Mesenchymal stem cell (in vitro differentiated cells and primary cell): ENCODE results near the gene PCDHB15.
"Not testable (repeated sequence)": the region's sequence is repeated elsewhere in the genome, so short reads cannot be mapped to it uniquely, and the experiment has no call there.

Experiments
- DNase-seq: peaks from one replicate; pipeline ENCODE4 v3.0.0-alpha.2; 2013
- H2AFZ ChIP-seq: one replicate; pipeline ENCODE4 v1.6.1; 2013; ENCODE audit warnings: low read depth, mild to moderate bottlenecking, control low read depth, inconsistent platforms, low read length, moderate library complexity
- H2AK5ac ChIP-seq: 2 replicates; pipeline ENCODE4 v1.6.1; 2013; ENCODE audit warnings: low read length, moderate library complexity, mild to moderate bottlenecking, inconsistent platforms; ENCODE audit not compliant: severe bottlenecking
- H2BK120ac ChIP-seq: one replicate; pipeline ENCODE4 v1.6.1; 2013; ENCODE audit warnings: low read depth, mild to moderate bottlenecking, inconsistent platforms, low read length, moderate library complexity
- H2BK12ac ChIP-seq, 2 experiments: one replicate each; pipeline ENCODE4 v1.6.1; 2013; ENCODE audit warnings: inconsistent platforms in 2 of 2, low read length in 2 of 2, mild to moderate bottlenecking in 2 of 2, moderate library complexity in 2 of 2, control low read depth in 1 of 2
- H2BK15ac ChIP-seq: one replicate; pipeline ENCODE4 v1.6.1; 2013; ENCODE audit warnings: mild to moderate bottlenecking, low read depth, inconsistent platforms; ENCODE audit not compliant: poor library complexity, severe bottlenecking
- H2BK5ac ChIP-seq: 2 replicates; pipeline ENCODE4 v1.6.1; 2013; ENCODE audit warnings: low read depth, mild to moderate bottlenecking, low read length, control low read depth, inconsistent platforms; ENCODE audit not compliant: poor library complexity, severe bottlenecking
- H3K14ac ChIP-seq, 2 experiments: one replicate each; pipeline ENCODE4 v1.6.1; 2013; ENCODE audit warnings: inconsistent platforms in 2 of 2, low read length in 2 of 2, control low read depth in 1 of 2, mild to moderate bottlenecking in 1 of 2, moderate library complexity in 1 of 2
- H3K18ac ChIP-seq, 2 experiments: one replicate each; pipeline ENCODE4 v1.6.1; 2013; ENCODE audit warnings: inconsistent platforms in 2 of 2, low read length in 2 of 2, control low read depth in 1 of 2, low read depth in 1 of 2, mild to moderate bottlenecking in 1 of 2
- H3K23ac ChIP-seq, 2 experiments: one replicate each; pipeline ENCODE4 v1.6.1; 2013; ENCODE audit warnings: inconsistent platforms in 2 of 2, low read length in 2 of 2, mild to moderate bottlenecking in 2 of 2, moderate library complexity in 2 of 2, control low read depth in 1 of 2
- H3K27ac ChIP-seq: 2 replicates; pipeline ENCODE4 v1.5.1; 2013; ENCODE audit warnings: mild to moderate bottlenecking, moderate library complexity, low read length, control low read depth, inconsistent platforms; ENCODE audit not compliant: poor library complexity, severe bottlenecking
- H3K27me3 ChIP-seq, 2 experiments: 2 replicates each; pipeline versions ENCODE4 v1.6.1 to v1.7.0; 2013; ENCODE audit warnings: low read length in 2 of 2, mild to moderate bottlenecking in 2 of 2, moderate library complexity in 2 of 2, control low read depth in 1 of 2, inconsistent platforms in 1 of 2; ENCODE audit not compliant: control insufficient read depth in 1 of 2, insufficient read depth in 1 of 2
- H3K36me3 ChIP-seq, 2 experiments: 2 replicates each; pipeline versions ENCODE4 v1.6.1 to v1.7.0; 2013; ENCODE audit warnings: low read length in 2 of 2, control low read depth in 1 of 2, inconsistent platforms in 1 of 2, low read depth in 1 of 2, mild to moderate bottlenecking in 1 of 2; ENCODE audit not compliant: insufficient read depth in 2 of 2, control insufficient read depth in 1 of 2
- H3K4ac ChIP-seq, 2 experiments: one replicate each; pipeline ENCODE4 v1.6.1; 2013; ENCODE audit warnings: inconsistent platforms in 2 of 2, low read length in 2 of 2, mild to moderate bottlenecking in 2 of 2, moderate library complexity in 2 of 2, control low read depth in 1 of 2, low read depth in 1 of 2
- H3K4me1 ChIP-seq: 2 replicates; pipeline ENCODE4 v1.6.1; 2013; ENCODE audit warnings: low read depth, low read length, control low read depth; ENCODE audit not compliant: control insufficient read depth, insufficient read depth
- H3K4me2 ChIP-seq: 2 replicates; pipeline ENCODE4 v1.6.1; 2013; ENCODE audit warnings: low read length, mild to moderate bottlenecking, inconsistent platforms; ENCODE audit not compliant: poor library complexity, severe bottlenecking
- H3K4me3 ChIP-seq, 2 experiments: 2 replicates each; pipeline versions ENCODE4 v1.5.1 to v1.7.0; 2013; ENCODE audit warnings: low read length in 2 of 2, mild to moderate bottlenecking in 2 of 2, control low read depth in 1 of 2, low read depth in 1 of 2; ENCODE audit not compliant: insufficient read depth in 1 of 2
- H3K79me1 ChIP-seq: replicated peaks from 2 replicates; pipeline ENCODE4 v1.6.1; 2013; ENCODE audit warnings: mild to moderate bottlenecking, control low read depth, low read length, inconsistent platforms; ENCODE audit not compliant: poor library complexity, severe bottlenecking
- H3K9ac ChIP-seq: 2 replicates; pipeline ENCODE4 v1.7.0; 2013; ENCODE audit warnings: mild to moderate bottlenecking, low read length, moderate library complexity
- H3K9me3 ChIP-seq: 2 replicates; pipeline ENCODE4 v1.7.0; 2013; ENCODE audit warnings: mild to moderate bottlenecking, low read length; ENCODE audit not compliant: control insufficient read depth
- H4K8ac ChIP-seq: one replicate; pipeline ENCODE4 v1.6.1; 2013; ENCODE audit warnings: inconsistent platforms, mild to moderate bottlenecking, low read length, moderate library complexity
- H4K91ac ChIP-seq: one replicate; pipeline ENCODE4 v1.6.1; 2013; ENCODE audit warnings: mild to moderate bottlenecking, low read length, inconsistent platforms
- WGBS: methylation state at CpG from one replicate; pipeline ENCODE4 v1.1.7; 2013; ENCODE audit warnings: mixed read lengths; 5-methylcytosine and 5-hydroxymethylcytosine counted together

The PCDHB15 gene

GRCh38 chr5:141201646-141202045 lies 43.5 kb upstream of the PCDHB15 start:
- H2BK15ac ChIP-seq = not testable (repeated sequence)

GRCh38 chr5:141208478-141208877 lies 36.7 kb upstream of the PCDHB15 start, which contains the start of gene PCDHB12:
Gene PCDHB12 (plus strand): TSS chr5:141208719. CDS start chr5:141208908, 189 bp downstream.
- H4K8ac ChIP-seq = no peak within 1 kb of the TSS
- no peak within 1 kb of the TSS for H2BK15ac ChIP-seq
- no peak within 1 kb of the TSS for H3K4ac ChIP-seq
- peaks cover 76% of the 10 kb centered on the region for H3K9me3 ChIP-seq
- no peak within 1 kb of the TSS for H3K18ac ChIP-seq
- peak within 1 kb of the TSS in 1 of 2 experiments; percentile 13 for H3K4me3 ChIP-seq
- H2AFZ ChIP-seq = no peak within 1 kb of the TSS
- no peak for DNase-seq
- H3K23ac ChIP-seq = no peak within 1 kb of the TSS
- H3K36me3 ChIP-seq = no peaks in the 10 kb centered on the region
- no peak within 1 kb of the TSS for H3K4me2 ChIP-seq
- no peak within 1 kb of the TSS for H2BK5ac ChIP-seq
- H3K14ac ChIP-seq = no peak within 1 kb of the TSS
- no peak within 1 kb of the TSS for H4K91ac ChIP-seq
- H2BK12ac ChIP-seq = no peak within 1 kb of the TSS
- H3K27ac ChIP-seq = no peak within 1 kb of the TSS
- H3K9ac ChIP-seq = no peak within 1 kb of the TSS
- no peak within 1 kb of the TSS for H2AK5ac ChIP-seq
- WGBS = 63% methylated on average over 10 of the region's 11 CpGs
- H2BK120ac ChIP-seq = no peak within 1 kb of the TSS
- H3K79me1 ChIP-seq = no peaks in the 10 kb centered on the region
- no peaks in the 10 kb centered on the region for H3K27me3 ChIP-seq
- H3K4me1 ChIP-seq = no peaks in the 10 kb centered on the region

More at GRCh38 chr5:141201646-141202045, 43.5 kb upstream of the PCDHB15 start:
- not testable (repeated sequence) for H3K18ac ChIP-seq, H3K4ac ChIP-seq, H3K27ac ChIP-seq, H3K4me1 ChIP-seq, H2AFZ ChIP-seq, H3K27me3 ChIP-seq, H2BK120ac ChIP-seq, H4K8ac ChIP-seq, H2AK5ac ChIP-seq, H3K4me3 ChIP-seq, H4K91ac ChIP-seq, H3K36me3 ChIP-seq, H3K14ac ChIP-seq, H3K9ac ChIP-seq, H3K79me1 ChIP-seq, H3K23ac ChIP-seq, H2BK12ac ChIP-seq, H3K4me2 ChIP-seq, H2BK5ac ChIP-seq, DNase-seq
- H3K9me3 ChIP-seq = peaks cover 80% of the 10 kb centered on the region
- 95% methylated on average over 28 of the region's 35 CpGs for WGBS

- not testable (repeated sequence) for H3K18ac ChIP-seq
These were observed 34.9 kb upstream of the PCDHB15 start for GRCh38 chr5:141210281-141210680.

GRCh38 chr5:141210849-141211248 lies 34.3 kb upstream of the PCDHB15 start:
- H4K91ac ChIP-seq, H3K4me1 ChIP-seq, H3K18ac ChIP-seq, H2AK5ac ChIP-seq, H3K4ac ChIP-seq, H2BK5ac ChIP-seq, H3K79me1 ChIP-seq, H2AFZ ChIP-seq, H3K23ac ChIP-seq, H4K8ac ChIP-seq, H3K14ac ChIP-seq, H3K27ac ChIP-seq, DNase-seq, H3K4me3 ChIP-seq, H3K9ac ChIP-seq, H2BK15ac ChIP-seq, H3K36me3 ChIP-seq, H2BK120ac ChIP-seq, H2BK12ac ChIP-seq, H3K4me2 ChIP-seq, H3K27me3 ChIP-seq: not testable (repeated sequence)
- 91% methylated on average over 12 of the region's 27 CpGs for WGBS
- H3K9me3 ChIP-seq = peaks cover 68% of the 10 kb centered on the region

More at GRCh38 chr5:141210281-141210680, 34.9 kb upstream of the PCDHB15 start:
- H4K91ac ChIP-seq, H2AFZ ChIP-seq, H2BK5ac ChIP-seq, H3K4me1 ChIP-seq, H3K27me3 ChIP-seq, H3K4me2 ChIP-seq, H2AK5ac ChIP-seq, H4K8ac ChIP-seq, H3K79me1 ChIP-seq, H2BK120ac ChIP-seq, H2BK12ac ChIP-seq, H3K27ac ChIP-seq, H3K23ac ChIP-seq, H3K4me3 ChIP-seq, H3K4ac ChIP-seq, H3K36me3 ChIP-seq, H3K14ac ChIP-seq, DNase-seq, H2BK15ac ChIP-seq, H3K9ac ChIP-seq: not testable (repeated sequence)
- WGBS = 93% methylated on average over 16 of the region's 39 CpGs
- peaks cover 72% of the 10 kb centered on the region for H3K9me3 ChIP-seq
